GM21786 (cell line): ENCODE results near the gene ZBTB21.
"Not testable (repeated sequence)": the region's sequence is repeated elsewhere in the genome, so short reads cannot be mapped to it uniquely, and the experiment has no call there.

Source experiments
- ATAC-seq: cut with Tn5 transposase; IDR thresholded peaks from one replicate; pipeline ENCODE4 v1.9.1; 2021; ENCODE audit not compliant: unreplicated experiment

The ZBTB21 gene

GRCh38 chr21:41971891-41972290 lies 38.3 kb downstream of the ZBTB21 start:
- no peak for ATAC-seq

- no peak for ATAC-seq
Measured at GRCh38 chr21:41970751-41971653, 39.2 kb downstream of the ZBTB21 start.

GRCh38 chr21:41970106-41970391 lies 40.1 kb downstream of the ZBTB21 start:
- no peak for ATAC-seq

- no peak for ATAC-seq
Measured at GRCh38 chr21:41967708-41968107, 42.5 kb downstream of the ZBTB21 start.

- no peak for ATAC-seq
Measured at GRCh38 chr21:41966872-41967621, 43.1 kb downstream of the ZBTB21 start.

GRCh38 chr21:41966041-41966833 lies 43.9 kb downstream of the ZBTB21 start:
- no peak for ATAC-seq

- no peak for ATAC-seq
Measured at GRCh38 chr21:41965461-41966013, 44.6 kb downstream of the ZBTB21 start.

- ATAC-seq, result no peak
Measured at GRCh38 chr21:41965045-41965444, 45.1 kb downstream of the ZBTB21 start.

- ATAC-seq, result no peak
Measured at GRCh38 chr21:41964171-41964570, 46.0 kb downstream of the ZBTB21 start.

GRCh38 chr21:41962425-41962966 lies 47.7 kb downstream of the ZBTB21 start:
- no peak for ATAC-seq

- ATAC-seq, result no peak
Measured at GRCh38 chr21:41961753-41962152, 48.4 kb downstream of the ZBTB21 start.

GRCh38 chr21:41961282-41961701 lies 48.9 kb downstream of the ZBTB21 start:
- no peak for ATAC-seq

- no peak for ATAC-seq
Measured at GRCh38 chr21:41960386-41960785, 49.8 kb downstream of the ZBTB21 start.

- not testable (repeated sequence) for ATAC-seq
Measured at GRCh38 chr21:41959697-41960096, 50.5 kb downstream of the ZBTB21 start.

GRCh38 chr21:41958886-41959563 lies 51.1 kb downstream of the ZBTB21 start:
- ATAC-seq, result no peak

GRCh38 chr21:41957991-41958766 lies 52.0 kb downstream of the ZBTB21 start:
- ATAC-seq, result no peak

GRCh38 chr21:41956926-41957729 lies 53.0 kb downstream of the ZBTB21 start:
- ATAC-seq, result no peak

GRCh38 chr21:41955516-41955915 lies 54.6 kb downstream of the ZBTB21 start:
- no peak for ATAC-seq
